Activated CD8-positive, alpha-beta T cell treated with anti-CD3 and anti-CD28 coated beads, Interleukin-2, amount 10 ng/mL, durations not matched to agents 7 days and 5 days (primary cell): ENCODE data around the gene TAS1R3. TPM values are rescaled to one million over a fixed set of nuclear protein-coding genes. Genes with fewer than 3 reads are reported as not detected.

Experiments used
- ATAC-seq: fragments of 150-1000 bp; cut with Tn5 transposase; one replicate; pipeline ENCODE4 v1.10.0; 2021; ENCODE audit warnings: moderate library complexity
- CTCF ChIA-PET: fragments of 350-600 bp; sonication (Branson Sonifier 250); formaldehyde crosslinking; loops from one replicate; lab custom pipeline; 2021; ENCODE audit warnings: antibody characterized with exemption; lab: Charles Lee
- POLR2A ChIA-PET: fragments of 350-600 bp; sonication (Branson Sonifier 250); formaldehyde crosslinking; loops from one replicate; lab custom pipeline; 2021; ENCODE audit warnings: antibody characterized with exemption; lab: Charles Lee
- DNase-seq: peaks from one replicate; pipeline ENCODE4 v3.0.0-alpha.2; 2020
- H3K27ac Mint-ChIP-seq: one replicate; pipeline ENCODE4 v1.8.0; 2021; ENCODE audit warnings: mild to moderate bottlenecking, mixed read lengths
- H3K27me3 Mint-ChIP-seq: one replicate; pipeline ENCODE4 v1.8.0; 2021; ENCODE audit warnings: low read depth, mixed read lengths
- H3K36me3 Mint-ChIP-seq: one replicate; pipeline ENCODE4 v1.8.0; 2021; ENCODE audit warnings: low read depth, mixed read lengths
- H3K4me1 Mint-ChIP-seq: one replicate; pipeline ENCODE4 v1.8.0; 2021; ENCODE audit warnings: low read depth, mixed read lengths
- H3K4me3 Mint-ChIP-seq: one replicate; pipeline ENCODE4 v1.8.0; 2021; ENCODE audit warnings: mild to moderate bottlenecking, mixed read lengths
- H3K9me3 Mint-ChIP-seq: one replicate; pipeline ENCODE4 v1.8.0; 2022; ENCODE audit warnings: mixed read lengths; ENCODE audit not compliant: insufficient read depth
- total RNA-seq, 2 experiments: library from RNA; stranded (reverse); gene quantifications; one replicate each; pipeline ENCODE4 v1.2.3, GENCODE V29; 2021

Gene TAS1R3
- total RNA-seq, 2 experiments from 2014 or later: 0.78 to 1.2 TPM

- Mint-ChIP-seq H3K9me3 (no peaks in the 10 kb centered on the region), H3K27me3 (no peaks in the 10 kb centered on the region), H3K27ac (no peak overlapping the region), H3K4me1 (peaks cover 6% of the 10 kb centered on the region), H3K4me3 (no peak overlapping the region), H3K36me3 (peaks cover 4% of the 10 kb centered on the region)
- ChIA-PET CTCF (interaction anchor here (1.3 to 3.2 kb wide), 2 partner anchors 16 to 168 kb away, joined by 4 to 61 read pairs; no protein-coding TSS in a partner anchor), POLR2A (no interaction called here)
- ATAC-seq: peak; percentile 48
- DNase-seq: peak; percentile 76
These were observed 40.8 kb upstream of the TAS1R3 start for GRCh38 chr1:1290238-1290731.

- no peaks in the 10 kb centered on the region for H3K9me3 Mint-ChIP-seq
- POLR2A ChIA-PET: no interaction called here
- DNase-seq (no peak), ATAC-seq (no peak)
- no peak overlapping the region for H3K27ac Mint-ChIP-seq
- no peak overlapping the region for H3K4me3 Mint-ChIP-seq
- peaks cover 4% of the 10 kb centered on the region for H3K36me3 Mint-ChIP-seq
- H3K27me3 Mint-ChIP-seq: no peaks in the 10 kb centered on the region
- CTCF ChIA-PET: interaction anchor here (1.1 to 3.2 kb wide), 7 partner anchors 17 to 308 kb away, joined by 4 to 61 read pairs (median 4); partner anchors contain the start of gene UBE2J2
- H3K4me1 Mint-ChIP-seq: peaks cover 6% of the 10 kb centered on the region
These were observed 40.0 kb upstream of the TAS1R3 start for GRCh38 chr1:1291023-1291528.

- peaks cover 6% of the 10 kb centered on the region for H3K4me1 Mint-ChIP-seq
These were observed 39.3 kb upstream of the TAS1R3 start for GRCh38 chr1:1291548-1292441.

GRCh38 chr1:1292442-1292779 lies 38.7 kb upstream of the TAS1R3 start:
- peaks cover 4% of the 10 kb centered on the region for H3K36me3 Mint-ChIP-seq
- no peak overlapping the region for H3K27ac Mint-ChIP-seq
- ATAC-seq (no peak), DNase-seq (no peak)
- no peaks in the 10 kb centered on the region for H3K27me3 Mint-ChIP-seq
- peaks cover 6% of the 10 kb centered on the region for H3K4me1 Mint-ChIP-seq
- ChIA-PET CTCF (interaction anchor here (0.5 to 3.2 kb wide), 12 partner anchors 13 to 309 kb away, joined by 3 to 61 read pairs (median 4); partner anchors contain the start of gene UBE2J2), POLR2A (no interaction called here)
- no peak overlapping the region for H3K4me3 Mint-ChIP-seq
- no peaks in the 10 kb centered on the region for H3K9me3 Mint-ChIP-seq

More at GRCh38 chr1:1291548-1292441, 39.3 kb upstream of the TAS1R3 start:
- Mint-ChIP-seq H3K9me3 (no peaks in the 10 kb centered on the region), H3K27ac (no peak overlapping the region), H3K4me3 (no peak overlapping the region), H3K36me3 (peaks cover 4% of the 10 kb centered on the region), H3K27me3 (no peaks in the 10 kb centered on the region)
- CTCF ChIA-PET: interaction anchor here (0.5 to 3.2 kb wide), 12 partner anchors 14 to 308 kb away, joined by 3 to 61 read pairs (median 4); partner anchors contain the start of gene UBE2J2
- DNase-seq (peak; percentile 78), ATAC-seq (peak; percentile 87)
- POLR2A ChIA-PET: no interaction called here

- no peak for ATAC-seq
- H3K4me1 Mint-ChIP-seq: peaks cover 6% of the 10 kb centered on the region
- H3K36me3 Mint-ChIP-seq: peaks cover 4% of the 10 kb centered on the region
- ChIA-PET POLR2A (no interaction called here), CTCF (interaction anchor here (1.1 to 3.2 kb wide), 3 partner anchors 42 to 176 kb away, joined by 4 to 61 read pairs (median 6); no protein-coding TSS in a partner anchor)
- H3K27ac Mint-ChIP-seq: no peak overlapping the region
- H3K27me3 Mint-ChIP-seq: no peaks in the 10 kb centered on the region
- no peak overlapping the region for H3K4me3 Mint-ChIP-seq
- no peak for DNase-seq
- no peaks in the 10 kb centered on the region for H3K9me3 Mint-ChIP-seq
These were observed 38.2 kb upstream of the TAS1R3 start for GRCh38 chr1:1292851-1293250.

- Mint-ChIP-seq H3K4me1 (peaks cover 6% of the 10 kb centered on the region), H3K27ac (no peak overlapping the region), H3K4me3 (no peak overlapping the region), H3K36me3 (peaks cover 4% of the 10 kb centered on the region), H3K9me3 (no peaks in the 10 kb centered on the region), H3K27me3 (no peaks in the 10 kb centered on the region)
- ATAC-seq (peak; percentile 20), DNase-seq (no peak)
- CTCF ChIA-PET: no interaction called here
- POLR2A ChIA-PET: no interaction called here
These were observed 37.5 kb upstream of the TAS1R3 start for GRCh38 chr1:1293263-1294249.

GRCh38 chr1:1294250-1294890 lies 36.7 kb upstream of the TAS1R3 start:
- Mint-ChIP-seq H3K4me1 (peaks cover 6% of the 10 kb centered on the region), H3K9me3 (no peaks in the 10 kb centered on the region), H3K36me3 (peaks cover 4% of the 10 kb centered on the region), H3K27ac (no peak overlapping the region), H3K27me3 (no peaks in the 10 kb centered on the region), H3K4me3 (no peak overlapping the region)
- ChIA-PET POLR2A (no interaction called here), CTCF (no interaction called here)
- ATAC-seq: no peak
- DNase-seq: no peak

- ATAC-seq: no peak
- ChIA-PET CTCF (no interaction called here), POLR2A (no interaction called here)
- Mint-ChIP-seq H3K4me3 (no peak overlapping the region), H3K9me3 (no peaks in the 10 kb centered on the region), H3K27ac (no peak overlapping the region), H3K36me3 (peaks cover 4% of the 10 kb centered on the region), H3K27me3 (no peaks in the 10 kb centered on the region), H3K4me1 (peaks cover 6% of the 10 kb centered on the region)
- no peak for DNase-seq
These were observed 35.7 kb upstream of the TAS1R3 start for GRCh38 chr1:1295154-1295923.

GRCh38 chr1:1296070-1297061 lies 34.7 kb upstream of the TAS1R3 start:
- Mint-ChIP-seq H3K27me3 (no peaks in the 10 kb centered on the region), H3K36me3 (peaks cover 4% of the 10 kb centered on the region), H3K9me3 (no peaks in the 10 kb centered on the region), H3K27ac (no peak overlapping the region), H3K4me1 (peaks cover 6% of the 10 kb centered on the region), H3K4me3 (no peak overlapping the region)
- ATAC-seq: no peak
- CTCF ChIA-PET: no interaction called here
- no peak for DNase-seq
- POLR2A ChIA-PET: no interaction called here
